Smooth muscle cell (in vitro differentiated cells): ENCODE data around the gene VEZT. TPM values are rescaled to one million over a fixed set of nuclear protein-coding genes. Genes with fewer than 3 reads are reported as not detected.

Source experiments
- DNase-seq: peaks from one replicate; lab custom pipeline; 2025; ENCODE audit not compliant: unreplicated experiment; lab: John Stamatoyannopoulos, UW
- H2AFZ ChIP-seq: fragments of 200-600 bp; sonication (generic); 2 replicates; pipeline ENCODE4 v1.6.0; 2016; ENCODE audit warnings: antibody characterized with exemption, low read depth, mild to moderate bottlenecking
- H3F3A ChIP-seq: fragments of 200-600 bp; sonication (generic); 2 replicates; pipeline ENCODE4 v1.6.0; 2017; ENCODE audit warnings: antibody characterized with exemption, low read depth
- H3K27ac ChIP-seq: fragments of 200-600 bp; sonication (generic); 2 replicates; pipeline ENCODE4 v1.5.1; 2016; ENCODE audit warnings: low read depth, mild to moderate bottlenecking
- H3K27me3 ChIP-seq: fragments of 200-600 bp; sonication (generic); 2 replicates; pipeline ENCODE4 v1.6.1; 2016; ENCODE audit warnings: low read depth, mild to moderate bottlenecking
- H3K36me3 ChIP-seq: fragments of 200-600 bp; sonication (generic); 2 replicates; pipeline ENCODE4 v1.5.1; 2016; ENCODE audit warnings: low read depth
- H3K4me1 ChIP-seq: fragments of 200-600 bp; sonication (generic); 2 replicates; pipeline ENCODE4 v1.5.1; 2016; ENCODE audit warnings: low read depth
- H3K4me2 ChIP-seq: fragments of 200-600 bp; sonication (generic); 2 replicates; pipeline ENCODE4 v1.6.0; 2016; ENCODE audit warnings: mild to moderate bottlenecking
- H3K4me3 ChIP-seq: fragments of 200-600 bp; sonication (generic); 2 replicates; pipeline ENCODE4 v1.5.1; 2016; ENCODE audit warnings: mild to moderate bottlenecking
- H3K79me2 ChIP-seq: fragments of 200-600 bp; sonication (generic); 2 replicates; pipeline ENCODE4 v1.6.0; 2016; ENCODE audit warnings: low read depth, mild to moderate bottlenecking
- H3K9ac ChIP-seq: fragments of 200-600 bp; sonication (generic); 2 replicates; pipeline ENCODE4 v1.6.0; 2016; ENCODE audit warnings: low read depth
- H3K9me3 ChIP-seq: fragments of 200-600 bp; sonication (generic); replicated peaks from 2 replicates; pipeline ENCODE4 v1.5.1; 2016; ENCODE audit warnings: low read depth
- H4K20me1 ChIP-seq: fragments of 200-600 bp; sonication (generic); 2 replicates; pipeline ENCODE4 v1.6.0; 2016; ENCODE audit warnings: low read depth
- WGBS: methylation state at CpG from one replicate; pipeline ENCODE4 v1.1.7; 2016; ENCODE audit warnings: low lambda C conversion rate; 5-methylcytosine and 5-hydroxymethylcytosine counted together
- polyA plus RNA-seq: library from polyadenylated mRNA; unstranded; fragments of >200 nt; fragmentation: Nextera tagmentation; extraction: Ambion mirVana; gene quantifications from 2 replicates; pipeline ENCODE4 v1.2.1, GENCODE V29; 2016
- total RNA-seq: library from RNA; depleted of rRNA; stranded (reverse); fragments of >200 nt; gene quantifications from 2 replicates; pipeline ENCODE4 v1.2.3, GENCODE V29; 2014
- TF ChIP-seq, protein P1 (sequence below): fragments of 200-600 bp; sonication (generic); IDR thresholded peaks from 2 replicates; pipeline ENCODE4 v1.5.1; 2017; ENCODE audit warnings: borderline replicate concordance, mild to moderate bottlenecking, antibody characterized with exemption; ENCODE audit not compliant: insufficient read depth, poor library complexity, severe bottlenecking

The VEZT gene
- total and polyA plus RNA-seq, 2 experiments from 2014 or later, result 21.2 to 65.2 TPM

DNA sequence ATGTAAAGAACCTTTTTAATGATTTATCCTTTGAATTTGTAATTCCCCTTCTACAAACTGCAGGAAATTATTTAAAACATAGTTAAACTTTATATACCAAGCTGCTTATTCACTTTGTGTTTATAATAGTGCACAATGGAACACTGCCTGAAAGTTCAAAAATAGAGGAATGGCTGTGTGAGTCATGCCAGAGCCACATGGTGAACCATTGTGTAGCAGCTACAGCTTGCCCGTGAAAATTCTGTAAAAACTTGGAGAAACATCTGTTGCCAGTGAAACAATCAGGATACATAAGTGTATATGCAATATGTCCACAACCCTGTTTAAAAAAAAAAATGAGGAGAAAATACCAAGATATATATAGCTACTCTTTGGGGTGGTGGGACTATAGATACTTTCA, 59.5 kb downstream of the VEZT start:
- H3K4me2 ChIP-seq, result peak overlapping the region; percentile 8
- no peak overlapping the region for H3K4me3 ChIP-seq
- H4K20me1 ChIP-seq, result no peaks in the 10 kb centered on the region
- no peaks in the 10 kb centered on the region for H3K79me2 ChIP-seq
- no peaks in the 10 kb centered on the region for H3K9me3 ChIP-seq
- no peak overlapping the region for H3K9ac ChIP-seq
- H2AFZ ChIP-seq, result no peak overlapping the region
- H3K27ac ChIP-seq, result no peak overlapping the region
- no peak for DNase-seq
- TF ChIP-seq, protein P1, sequence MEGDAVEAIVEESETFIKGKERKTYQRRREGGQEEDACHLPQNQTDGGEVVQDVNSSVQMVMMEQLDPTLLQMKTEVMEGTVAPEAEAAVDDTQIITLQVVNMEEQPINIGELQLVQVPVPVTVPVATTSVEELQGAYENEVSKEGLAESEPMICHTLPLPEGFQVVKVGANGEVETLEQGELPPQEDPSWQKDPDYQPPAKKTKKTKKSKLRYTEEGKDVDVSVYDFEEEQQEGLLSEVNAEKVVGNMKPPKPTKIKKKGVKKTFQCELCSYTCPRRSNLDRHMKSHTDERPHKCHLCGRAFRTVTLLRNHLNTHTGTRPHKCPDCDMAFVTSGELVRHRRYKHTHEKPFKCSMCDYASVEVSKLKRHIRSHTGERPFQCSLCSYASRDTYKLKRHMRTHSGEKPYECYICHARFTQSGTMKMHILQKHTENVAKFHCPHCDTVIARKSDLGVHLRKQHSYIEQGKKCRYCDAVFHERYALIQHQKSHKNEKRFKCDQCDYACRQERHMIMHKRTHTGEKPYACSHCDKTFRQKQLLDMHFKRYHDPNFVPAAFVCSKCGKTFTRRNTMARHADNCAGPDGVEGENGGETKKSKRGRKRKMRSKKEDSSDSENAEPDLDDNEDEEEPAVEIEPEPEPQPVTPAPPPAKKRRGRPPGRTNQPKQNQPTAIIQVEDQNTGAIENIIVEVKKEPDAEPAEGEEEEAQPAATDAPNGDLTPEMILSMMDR, result no peak
- H3K27me3 ChIP-seq, result no peaks in the 10 kb centered on the region
- peaks cover 5% of the 10 kb centered on the region for H3K36me3 ChIP-seq
- H3K4me1 ChIP-seq, result no peaks in the 10 kb centered on the region
- 18% methylated on average over 1 of the region's 1 CpG for WGBS
- H3F3A ChIP-seq, result no peaks in the 10 kb centered on the region

DNA sequence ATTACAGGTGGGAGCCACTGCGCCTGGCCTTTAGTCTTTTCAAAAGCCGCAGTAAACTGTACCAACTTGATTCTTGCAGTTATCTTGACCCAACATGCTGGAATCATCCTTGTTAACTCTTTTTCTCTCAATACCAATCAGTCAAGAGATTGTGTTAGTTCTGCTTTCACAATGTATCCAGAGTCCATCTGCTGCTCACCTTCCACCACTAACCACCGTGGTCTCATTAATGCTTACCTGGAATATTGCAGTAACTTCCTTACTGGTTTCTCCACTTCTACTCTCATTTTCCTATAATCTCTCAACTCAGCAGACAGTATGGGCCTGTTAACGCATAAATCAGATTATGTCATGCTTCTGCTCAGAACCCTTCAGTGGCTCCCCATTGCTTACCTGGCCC, 62.2 kb downstream of the VEZT start:
- H3K27ac ChIP-seq, result no peak overlapping the region
- H3F3A ChIP-seq, result no peaks in the 10 kb centered on the region
- H2AFZ ChIP-seq, result no peak overlapping the region
- WGBS, result 98% methylated on average over 4 of the region's 4 CpGs
- H3K27me3 ChIP-seq, result no peaks in the 10 kb centered on the region
- no peak overlapping the region for H3K4me2 ChIP-seq
- no peaks in the 10 kb centered on the region for H3K9me3 ChIP-seq
- no peaks in the 10 kb centered on the region for H4K20me1 ChIP-seq
- no peak for DNase-seq
- no peak overlapping the region for H3K9ac ChIP-seq
- H3K79me2 ChIP-seq, result no peaks in the 10 kb centered on the region
- H3K4me1 ChIP-seq, result no peaks in the 10 kb centered on the region
- H3K36me3 ChIP-seq, result peaks cover 16% of the 10 kb centered on the region
- TF ChIP-seq, protein P1, result no peak
- no peak overlapping the region for H3K4me3 ChIP-seq

DNA sequence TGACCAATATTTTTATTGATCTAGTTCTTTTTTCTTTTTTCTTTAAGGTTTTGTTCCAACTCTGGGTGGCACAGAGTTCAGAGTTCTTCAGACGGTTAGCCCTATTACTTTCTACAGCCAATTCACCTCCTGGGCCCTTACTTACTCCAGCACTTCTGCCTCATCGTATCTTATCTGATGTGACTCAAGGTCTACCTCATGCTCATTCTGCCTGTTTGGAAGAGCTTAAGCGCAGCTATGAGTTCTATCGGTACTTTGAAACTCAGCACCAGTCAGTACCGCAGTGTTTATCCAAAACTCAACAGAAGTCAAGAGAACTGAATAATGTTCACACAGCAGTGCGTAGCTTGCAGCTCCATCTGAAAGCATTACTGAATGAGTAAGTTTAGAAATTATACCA, 64.7 kb downstream of the VEZT start:
- no peaks in the 10 kb centered on the region for H3F3A ChIP-seq
- no peaks in the 10 kb centered on the region for H3K27me3 ChIP-seq
- H2AFZ ChIP-seq, result no peak overlapping the region
- no peaks in the 10 kb centered on the region for H3K9me3 ChIP-seq
- H3K9ac ChIP-seq, result no peak overlapping the region
- no peaks in the 10 kb centered on the region for H3K79me2 ChIP-seq
- no peaks in the 10 kb centered on the region for H3K4me1 ChIP-seq
- H3K4me2 ChIP-seq, result no peak overlapping the region
- WGBS, result 57% methylated on average over 6 of the region's 6 CpGs
- no peak overlapping the region for H3K4me3 ChIP-seq
- H3K27ac ChIP-seq, result no peak overlapping the region
- TF ChIP-seq, protein P1, result no peak
- H3K36me3 ChIP-seq, result peaks cover 11% of the 10 kb centered on the region
- DNase-seq, result no peak
- H4K20me1 ChIP-seq, result no peaks in the 10 kb centered on the region

DNA sequence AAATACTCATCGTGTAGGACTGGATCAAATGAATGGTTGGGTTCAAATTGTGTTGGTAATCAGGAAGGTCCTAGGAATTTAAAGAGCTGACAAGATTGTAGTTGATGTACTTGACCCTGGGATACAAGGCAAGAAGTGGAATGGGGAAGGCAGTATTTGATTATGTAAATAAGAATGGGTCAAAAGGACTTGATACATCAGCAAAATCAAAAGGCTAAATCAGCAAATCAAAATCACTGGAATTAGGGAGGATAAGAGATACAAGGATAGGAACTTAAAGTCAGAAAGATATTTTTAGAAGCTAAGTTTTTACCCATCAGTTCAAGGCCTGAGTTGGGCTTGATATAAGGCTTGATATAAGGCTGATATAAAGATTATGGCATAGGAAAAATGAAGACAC, 65.8 kb downstream of the VEZT start:
- H3K4me3 ChIP-seq, result no peak overlapping the region
- H4K20me1 ChIP-seq, result no peaks in the 10 kb centered on the region
- no peaks in the 10 kb centered on the region for H3F3A ChIP-seq
- no peak overlapping the region for H3K4me2 ChIP-seq
- H3K79me2 ChIP-seq, result no peaks in the 10 kb centered on the region
- no peak for DNase-seq
- no peak overlapping the region for H3K27ac ChIP-seq
- WGBS, result 93% methylated on average over 1 of the region's 1 CpG
- H3K4me1 ChIP-seq, result no peaks in the 10 kb centered on the region
- H3K9me3 ChIP-seq, result no peaks in the 10 kb centered on the region
- H3K36me3 ChIP-seq, result peaks cover 11% of the 10 kb centered on the region
- no peaks in the 10 kb centered on the region for H3K27me3 ChIP-seq
- no peak overlapping the region for H2AFZ ChIP-seq
- TF ChIP-seq, protein P1, result no peak
- no peak overlapping the region for H3K9ac ChIP-seq
